SK-N-SH treated with all-trans-retinoic acid at 6 μM for 48 hours (cell line): ENCODE results near the gene U2SURP.
A peak's percentile ranks its signal among the peaks of the same experiment; 100 is the strongest.
"Not testable (repeated sequence)": the region's sequence is repeated elsewhere in the genome, so short reads cannot be mapped to it uniquely, and the experiment has no call there.

ENCODE experiments used
- ATAC-seq: fragments of 200-7000 bp; cut with Tn5 transposase; 3 replicates; pipeline ENCODE4 v1.9.1; 2020; ENCODE audit warnings: mild to moderate bottlenecking, moderate library complexity
- ARNTL ChIP-seq: fragments of 450-650 bp; formaldehyde crosslinking; IDR thresholded peaks from 2 replicates; pipeline ENCODE4 v1.5.0; 2020; ENCODE audit warnings: low read depth, mild to moderate bottlenecking, moderate library complexity, borderline replicate concordance
- BACH2 ChIP-seq: fragments of 250-450 bp; sonication (Bioruptor Pico); IDR thresholded peaks from 2 replicates; pipeline ENCODE4 v1.9.0; 2021; ENCODE audit warnings: mild to moderate bottlenecking, borderline replicate concordance
- CREB5 ChIP-seq: fragments of 250-450 bp; sonication (Bioruptor Pico); IDR thresholded peaks from 2 replicates; pipeline ENCODE4 v1.5.1; 2020; ENCODE audit warnings: low read depth, mild to moderate bottlenecking, moderate library complexity
- CSDC2 ChIP-seq: fragments of 250-450 bp; sonication (Bioruptor Pico); IDR thresholded peaks from 2 replicates; pipeline ENCODE4 v1.5.0; 2020; ENCODE audit warnings: mild to moderate bottlenecking, moderate library complexity
- ESRRG ChIP-seq: fragments of 250-450 bp; sonication (Bioruptor Pico); IDR thresholded peaks from 2 replicates; pipeline ENCODE4 v1.6.1; 2021; ENCODE audit warnings: mild to moderate bottlenecking
- GLIS3 ChIP-seq: fragments of 250-450 bp; sonication (Bioruptor Pico); IDR thresholded peaks from 2 replicates; pipeline ENCODE4 v1.5.0; 2020; ENCODE audit warnings: mild to moderate bottlenecking, moderate library complexity
- ISL1 ChIP-seq: fragments of 250-450 bp; sonication (Bioruptor Pico); IDR thresholded peaks from 2 replicates; pipeline ENCODE4 v2.1.2; 2022; ENCODE audit warnings: mild to moderate bottlenecking, moderate library complexity
- OSR1 ChIP-seq: fragments of 250-450 bp; sonication (Bioruptor Pico); IDR thresholded peaks from 2 replicates; pipeline ENCODE4 v1.8.0; 2022; ENCODE audit warnings: moderate library complexity, mild to moderate bottlenecking, inconsistent platforms
- PATZ1 ChIP-seq: fragments of 250-450 bp; sonication (Bioruptor Pico); IDR thresholded peaks from 2 replicates; pipeline ENCODE4 v1.8.0; 2020; ENCODE audit warnings: mild to moderate bottlenecking, moderate library complexity, borderline replicate concordance
- PPARA ChIP-seq: fragments of 250-450 bp; sonication (Bioruptor Pico); IDR thresholded peaks from 2 replicates; pipeline ENCODE4 v1.5.0; 2020; ENCODE audit warnings: mild to moderate bottlenecking, borderline replicate concordance
- RARB ChIP-seq: fragments of 250-450 bp; sonication (Bioruptor Pico); IDR thresholded peaks from 2 replicates; pipeline ENCODE4 v1.8.0; 2021; ENCODE audit warnings: mild to moderate bottlenecking, moderate library complexity
- SNAI2 ChIP-seq: fragments of 250-450 bp; sonication (Bioruptor Pico); IDR thresholded peaks from 2 replicates; pipeline ENCODE4 v1.5.0; 2020; ENCODE audit warnings: mild to moderate bottlenecking, moderate library complexity
- TCF4 ChIP-seq: fragments of 250-450 bp; sonication (Bioruptor Pico); IDR thresholded peaks from 2 replicates; pipeline ENCODE4 v1.8.0; 2021; ENCODE audit warnings: mild to moderate bottlenecking, moderate library complexity, borderline replicate concordance
- TOX ChIP-seq: fragments of 250-450 bp; sonication (Bioruptor Pico); IDR thresholded peaks from 2 replicates; pipeline ENCODE4 v1.8.0; 2021; ENCODE audit warnings: mild to moderate bottlenecking, moderate library complexity, borderline replicate concordance
- ZC3H10 ChIP-seq: fragments of 250-450 bp; sonication (Bioruptor Pico); IDR thresholded peaks from 2 replicates; pipeline ENCODE4 v1.5.1; 2021; ENCODE audit warnings: mild to moderate bottlenecking, moderate library complexity
- ZFP3 ChIP-seq: fragments of 250-450 bp; sonication (Bioruptor Pico); IDR thresholded peaks from 2 replicates; pipeline ENCODE4 v1.5.0; 2020; ENCODE audit warnings: mild to moderate bottlenecking, moderate library complexity
- ZFP30 ChIP-seq: fragments of 450-650 bp; formaldehyde crosslinking; IDR thresholded peaks from 2 replicates; pipeline ENCODE4 v1.5.0; 2022; ENCODE audit warnings: mild to moderate bottlenecking, moderate library complexity
- ZNF565 ChIP-seq: fragments of 450-650 bp; formaldehyde crosslinking; conservative IDR thresholded peaks from 2 replicates; pipeline ENCODE4 v1.5.0; 2020; ENCODE audit warnings: low read depth, mild to moderate bottlenecking, moderate library complexity
- ZNF70 ChIP-seq: fragments of 450-650 bp; formaldehyde crosslinking; IDR thresholded peaks from 2 replicates; pipeline ENCODE4 v1.5.0; 2020; ENCODE audit warnings: mild to moderate bottlenecking, moderate library complexity
- ZNF8 ChIP-seq: fragments of 450-650 bp; formaldehyde crosslinking; IDR thresholded peaks from 2 replicates; pipeline ENCODE4 v1.5.0; 2020; ENCODE audit warnings: mild to moderate bottlenecking, moderate library complexity
- TF ChIP-seq, protein P1 (sequence below): fragments of 250-450 bp; sonication (Bioruptor Pico); IDR thresholded peaks from 2 replicates; pipeline ENCODE4 v1.8.0; 2021; ENCODE audit warnings: low read depth, mild to moderate bottlenecking, moderate library complexity, borderline replicate concordance
- TF ChIP-seq, protein P2 (sequence below): fragments of 250-450 bp; sonication (Bioruptor Pico); IDR thresholded peaks from 2 replicates; pipeline ENCODE4 v1.5.1; 2021; ENCODE audit warnings: mild to moderate bottlenecking, moderate library complexity

The U2SURP gene

GRCh38 chr3:142984255-142984654, 17.1 kb upstream of the U2SURP start:
- ATAC-seq, result no peak
- no peak for TF ChIP-seq BACH2 (CRISPR knock-in tag)
- TF ChIP-seq PATZ1, result no peak
- no peak for TF ChIP-seq ZFP30 (CRISPR knock-in tag)
- no peak for TF ChIP-seq CREB5 (CRISPR knock-in tag)
- TF ChIP-seq GLIS3 (CRISPR knock-in tag), result no peak
- TF ChIP-seq ISL1, result no peak
- TF ChIP-seq TCF4 (CRISPR knock-in tag), result no peak
- no peak for TF ChIP-seq PPARA
- TF ChIP-seq TOX, result no peak
- no peak for TF ChIP-seq SNAI2
- TF ChIP-seq, protein P1, sequence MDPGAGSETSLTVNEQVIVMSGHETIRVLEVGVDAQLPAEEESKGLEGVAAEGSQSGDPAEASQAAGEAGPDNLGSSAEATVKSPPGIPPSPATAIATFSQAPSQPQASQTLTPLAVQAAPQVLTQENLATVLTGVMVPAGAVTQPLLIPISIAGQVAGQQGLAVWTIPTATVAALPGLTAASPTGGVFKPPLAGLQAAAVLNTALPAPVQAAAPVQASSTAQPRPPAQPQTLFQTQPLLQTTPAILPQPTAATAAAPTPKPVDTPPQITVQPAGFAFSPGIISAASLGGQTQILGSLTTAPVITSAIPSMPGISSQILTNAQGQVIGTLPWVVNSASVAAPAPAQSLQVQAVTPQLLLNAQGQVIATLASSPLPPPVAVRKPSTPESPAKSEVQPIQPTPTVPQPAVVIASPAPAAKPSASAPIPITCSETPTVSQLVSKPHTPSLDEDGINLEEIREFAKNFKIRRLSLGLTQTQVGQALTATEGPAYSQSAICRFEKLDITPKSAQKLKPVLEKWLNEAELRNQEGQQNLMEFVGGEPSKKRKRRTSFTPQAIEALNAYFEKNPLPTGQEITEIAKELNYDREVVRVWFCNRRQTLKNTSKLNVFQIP, result no peak
- no peak for TF ChIP-seq CSDC2 (CRISPR knock-in tag)
- TF ChIP-seq OSR1 (CRISPR knock-in tag), result no peak

DNA sequence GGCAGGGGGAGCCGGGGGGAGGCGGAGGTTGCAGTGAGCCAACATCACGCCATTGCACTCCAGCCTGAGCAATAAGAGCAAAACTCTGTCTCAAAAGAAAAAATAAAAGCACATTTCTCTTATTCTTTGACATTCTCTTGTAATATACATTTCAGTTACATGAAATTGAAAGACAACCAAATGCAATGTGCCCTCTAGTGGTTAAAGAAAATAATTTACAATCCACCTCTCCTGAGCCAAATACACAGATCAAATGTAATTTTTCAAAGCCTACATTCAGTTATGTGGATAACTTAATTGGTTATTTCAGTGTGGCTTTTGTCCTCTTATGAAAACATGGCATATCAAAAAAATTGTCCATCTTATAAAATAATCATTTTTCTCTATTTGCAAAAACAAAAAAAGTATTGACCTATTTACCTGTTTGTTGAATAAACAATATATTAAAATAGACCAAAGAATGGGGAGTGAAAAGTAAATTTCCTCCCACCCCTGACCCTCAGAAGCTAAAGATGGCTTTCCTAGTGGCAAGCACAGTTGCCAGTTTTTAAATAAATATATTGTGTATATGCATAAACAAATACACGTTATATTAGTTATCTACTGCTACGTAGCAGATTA, 14.2 kb upstream of the U2SURP start:
- peak; percentile 91 for ATAC-seq
- no peak for TF ChIP-seq OSR1 (CRISPR knock-in tag)
- no peak for TF ChIP-seq ZFP3 (CRISPR knock-in tag)
- no peak for TF ChIP-seq ZNF565 (CRISPR knock-in tag)
- TF ChIP-seq ISL1, result no peak
- TF ChIP-seq ZNF70 (CRISPR knock-in tag), result no peak
- TF ChIP-seq TOX, result no peak
- TF ChIP-seq TCF4 (CRISPR knock-in tag), result no peak
- no peak for TF ChIP-seq SNAI2
- TF ChIP-seq PPARA, result no peak
- no peak for TF ChIP-seq ARNTL (CRISPR knock-in tag)
- TF ChIP-seq CREB5 (CRISPR knock-in tag), result no peak
- no peak for TF ChIP-seq RARB (CRISPR knock-in tag)
- TF ChIP-seq PATZ1, result no peak
- TF ChIP-seq ZC3H10 (CRISPR knock-in tag), result no peak
- TF ChIP-seq, protein P1, result no peak
- TF ChIP-seq, all 23 proteins: peak for 0

- peak; percentile 37; the same call in 2 of the 3 replicates for ATAC-seq
- no peak for TF ChIP-seq CREB5 (CRISPR knock-in tag)
- TF ChIP-seq TOX, result no peak
- TF ChIP-seq ZFP30 (CRISPR knock-in tag), result no peak
- TF ChIP-seq ZC3H10 (CRISPR knock-in tag), result no peak
- no peak for TF ChIP-seq ZFP3 (CRISPR knock-in tag)
- TF ChIP-seq ZNF70 (CRISPR knock-in tag), result no peak
- no peak for TF ChIP-seq SNAI2
- TF ChIP-seq BACH2 (CRISPR knock-in tag), result no peak
- no peak for TF ChIP-seq RARB (CRISPR knock-in tag)
- no peak for TF ChIP-seq CSDC2 (CRISPR knock-in tag)
- no peak for TF ChIP-seq ZNF565 (CRISPR knock-in tag)
- TF ChIP-seq ZNF8, result no peak
- no peak for TF ChIP-seq ESRRG
- TF ChIP-seq ARNTL (CRISPR knock-in tag), result no peak
- TF ChIP-seq GLIS3 (CRISPR knock-in tag), result no peak
- TF ChIP-seq, protein P2, sequence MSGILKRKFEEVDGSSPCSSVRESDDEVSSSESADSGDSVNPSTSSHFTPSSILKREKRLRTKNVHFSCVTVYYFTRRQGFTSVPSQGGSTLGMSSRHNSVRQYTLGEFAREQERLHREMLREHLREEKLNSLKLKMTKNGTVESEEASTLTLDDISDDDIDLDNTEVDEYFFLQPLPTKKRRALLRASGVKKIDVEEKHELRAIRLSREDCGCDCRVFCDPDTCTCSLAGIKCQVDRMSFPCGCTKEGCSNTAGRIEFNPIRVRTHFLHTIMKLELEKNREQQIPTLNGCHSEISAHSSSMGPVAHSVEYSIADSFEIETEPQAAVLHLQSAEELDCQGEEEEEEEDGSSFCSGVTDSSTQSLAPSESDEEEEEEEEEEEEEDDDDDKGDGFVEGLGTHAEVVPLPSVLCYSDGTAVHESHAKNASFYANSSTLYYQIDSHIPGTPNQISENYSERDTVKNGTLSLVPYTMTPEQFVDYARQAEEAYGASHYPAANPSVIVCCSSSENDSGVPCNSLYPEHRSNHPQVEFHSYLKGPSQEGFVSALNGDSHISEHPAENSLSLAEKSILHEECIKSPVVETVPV (CRISPR knock-in tag), result no peak
- TF ChIP-seq, all 23 proteins: peak for 0
Measured at GRCh38 chr3:142987707-142988106, 13.7 kb upstream of the U2SURP start.

- not testable (repeated sequence) for ATAC-seq
Measured at GRCh38 chr3:142988221-142988620, 13.1 kb upstream of the U2SURP start.

DNA sequence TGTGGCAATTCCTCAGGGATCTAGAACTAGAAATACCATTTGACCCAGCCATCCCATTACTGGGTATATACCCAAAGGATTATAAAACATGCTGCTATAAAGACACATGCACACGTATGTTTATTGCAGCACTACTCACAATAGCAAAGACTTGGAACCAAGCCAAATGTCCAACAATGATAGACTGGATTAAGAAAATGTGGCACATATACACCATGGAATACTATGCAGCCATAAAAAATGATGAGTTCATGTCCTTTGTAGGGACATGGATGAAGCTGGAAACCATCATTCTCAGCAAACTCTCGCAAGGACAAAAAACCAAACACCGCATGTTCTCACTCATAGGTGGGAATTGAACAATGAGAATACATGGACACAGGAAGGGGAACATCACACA, 12.5 kb upstream of the U2SURP start:
- not testable (repeated sequence) for ATAC-seq
